WTC11 (cell line): ENCODE measurements around the gene PTPRN2. TPM values are rescaled to one million over a fixed set of nuclear protein-coding genes. Genes with fewer than 3 reads are reported as not detected.

Experiments
- ATAC-seq: fragments of 200-7000 bp; cut with Tn5 transposase; 2 replicates; pipeline ENCODE4 v1.10.0; 2021; ENCODE audit warnings: mild to moderate bottlenecking, moderate library complexity
- CTCF ChIA-PET: fragments of 300-600 bp; sonication (Branson Sonifier 250); formaldehyde crosslinking; loops from one replicate; lab custom pipeline; 2021; ENCODE audit warnings: antibody characterized with exemption; lab: Charles Lee
- POLR2A ChIA-PET: fragments of 350-600 bp; sonication (Branson Sonifier 250); formaldehyde crosslinking; loops from one replicate; lab custom pipeline; 2021; ENCODE audit warnings: antibody characterized with exemption; lab: Charles Lee
- DNase-seq: peaks from one replicate; pipeline ENCODE4 v3.0.0; 2021; ENCODE audit warnings: low spot score
- H3K27ac Mint-ChIP-seq: 2 replicates; pipeline ENCODE4 v1.8.0; 2021; ENCODE audit warnings: mixed read lengths
- H3K27me3 Mint-ChIP-seq: 2 replicates; pipeline ENCODE4 v1.8.0; 2021; ENCODE audit warnings: low read depth, mild to moderate bottlenecking, moderate library complexity, mixed read lengths
- H3K36me3 Mint-ChIP-seq: 2 replicates; pipeline ENCODE4 v1.8.0; 2021; ENCODE audit warnings: mixed read lengths
- H3K4me1 Mint-ChIP-seq: 2 replicates; pipeline ENCODE4 v1.8.0; 2022; ENCODE audit warnings: mixed read lengths
- H3K4me3 Mint-ChIP-seq: 2 replicates; pipeline ENCODE4 v1.8.0; 2021; ENCODE audit warnings: mild to moderate bottlenecking, moderate library complexity, mixed read lengths
- H3K9me3 Mint-ChIP-seq: 2 replicates; pipeline ENCODE4 v1.8.0; 2021; ENCODE audit warnings: mixed read lengths
- CREB1 ChIP-seq: sonication (generic); formaldehyde crosslinking; IDR thresholded peaks from 2 replicates; pipeline ENCODE4 v1.8.0; 2023; ENCODE audit warnings: mild to moderate bottlenecking, missing genetic modification reagents
- JUN ChIP-seq: sonication (generic); formaldehyde crosslinking; IDR thresholded peaks from 2 replicates; pipeline ENCODE4 v1.8.0; 2023; ENCODE audit warnings: mild to moderate bottlenecking, missing genetic modification reagents
- NFATC4 ChIP-seq: fragments of 250-450 bp; sonication (Bioruptor Pico); IDR thresholded peaks from 2 replicates; pipeline ENCODE4 v1.9.0; 2021; ENCODE audit warnings: mild to moderate bottlenecking
- NFE2L1 ChIP-seq: sonication (generic); formaldehyde crosslinking; IDR thresholded peaks from 2 replicates; pipeline ENCODE4 v1.8.1; 2023; ENCODE audit warnings: missing genetic modification reagents
- NR2C2 ChIP-seq: sonication (generic); formaldehyde crosslinking; IDR thresholded peaks from 2 replicates; pipeline ENCODE4 v1.8.0; 2022; ENCODE audit warnings: mild to moderate bottlenecking, missing genetic modification reagents
- NR3C1 ChIP-seq: sonication (generic); formaldehyde crosslinking; conservative IDR thresholded peaks from 2 replicates; pipeline ENCODE4 v1.8.1; 2023; ENCODE audit warnings: low read depth, mild to moderate bottlenecking, missing genetic modification reagents
- RORB ChIP-seq: fragments of 250-450 bp; sonication (Bioruptor Pico); IDR thresholded peaks from 2 replicates; pipeline ENCODE4 v1.9.0; 2021; ENCODE audit warnings: mild to moderate bottlenecking
- SP1 ChIP-seq: sonication (generic); formaldehyde crosslinking; conservative IDR thresholded peaks from 2 replicates; pipeline ENCODE4 v1.8.1; 2022; ENCODE audit warnings: missing genetic modification reagents
- TEAD4 ChIP-seq: sonication (generic); formaldehyde crosslinking; IDR thresholded peaks from 2 replicates; pipeline ENCODE4 v1.8.0; 2022; ENCODE audit warnings: mild to moderate bottlenecking, missing genetic modification reagents
- TP53 ChIP-seq: sonication (generic); formaldehyde crosslinking; IDR thresholded peaks from 2 replicates; pipeline ENCODE4 v1.8.1; 2023; ENCODE audit warnings: mild to moderate bottlenecking, missing genetic modification reagents
- ZBTB21 ChIP-seq: sonication (generic); formaldehyde crosslinking; IDR thresholded peaks from 2 replicates; pipeline ENCODE4 v1.8.1; 2023; ENCODE audit warnings: mild to moderate bottlenecking, missing genetic modification reagents, borderline replicate concordance
- ZNF138 ChIP-seq: sonication (generic); formaldehyde crosslinking; conservative IDR thresholded peaks from 2 replicates; pipeline ENCODE4 v1.8.1; 2022; ENCODE audit warnings: mild to moderate bottlenecking, moderate library complexity, missing genetic modification reagents
- ZNF232 ChIP-seq: sonication (generic); formaldehyde crosslinking; IDR thresholded peaks from 2 replicates; pipeline ENCODE4 v1.8.0; 2022; ENCODE audit warnings: mild to moderate bottlenecking, missing genetic modification reagents
- ZNF416 ChIP-seq: fragments of 250-450 bp; sonication (Bioruptor Pico); IDR thresholded peaks from 2 replicates; pipeline ENCODE4 v1.9.0; 2021; ENCODE audit warnings: mild to moderate bottlenecking, inconsistent platforms
- ZNF423 ChIP-seq: fragments of 250-450 bp; sonication (Bioruptor Pico); IDR thresholded peaks from 2 replicates; pipeline ENCODE4 v2.1.2; 2022; ENCODE audit warnings: mild to moderate bottlenecking, moderate library complexity
- total RNA-seq: library from RNA; stranded (reverse); gene quantifications from 3 replicates; pipeline ENCODE4 v1.2.3, GENCODE V29; 2021
- TF ChIP-seq, protein P1 (sequence below): sonication (generic); formaldehyde crosslinking; IDR thresholded peaks from 2 replicates; pipeline ENCODE4 v1.8.0; 2022; ENCODE audit warnings: missing genetic modification reagents
- TF ChIP-seq, protein P2 (sequence below): sonication (generic); formaldehyde crosslinking; IDR thresholded peaks from 2 replicates; pipeline ENCODE4 v1.8.1; 2022; ENCODE audit warnings: missing genetic modification reagents, borderline replicate concordance
- TF ChIP-seq, protein P3 (sequence below): fragments of 200-600 bp; IDR thresholded peaks from 2 replicates; pipeline ENCODE4 v1.8.0; 2022; ENCODE audit warnings: antibody characterized with exemption
- TF ChIP-seq, protein P4 (sequence below): sonication (generic); formaldehyde crosslinking; IDR thresholded peaks from 2 replicates; pipeline ENCODE4 v1.8.1; 2022; ENCODE audit warnings: mild to moderate bottlenecking, missing genetic modification reagents, moderate library complexity, borderline replicate concordance

Gene PTPRN2
- total RNA-seq, 1 experiment from 2014 or later: 4.7 TPM

DNA sequence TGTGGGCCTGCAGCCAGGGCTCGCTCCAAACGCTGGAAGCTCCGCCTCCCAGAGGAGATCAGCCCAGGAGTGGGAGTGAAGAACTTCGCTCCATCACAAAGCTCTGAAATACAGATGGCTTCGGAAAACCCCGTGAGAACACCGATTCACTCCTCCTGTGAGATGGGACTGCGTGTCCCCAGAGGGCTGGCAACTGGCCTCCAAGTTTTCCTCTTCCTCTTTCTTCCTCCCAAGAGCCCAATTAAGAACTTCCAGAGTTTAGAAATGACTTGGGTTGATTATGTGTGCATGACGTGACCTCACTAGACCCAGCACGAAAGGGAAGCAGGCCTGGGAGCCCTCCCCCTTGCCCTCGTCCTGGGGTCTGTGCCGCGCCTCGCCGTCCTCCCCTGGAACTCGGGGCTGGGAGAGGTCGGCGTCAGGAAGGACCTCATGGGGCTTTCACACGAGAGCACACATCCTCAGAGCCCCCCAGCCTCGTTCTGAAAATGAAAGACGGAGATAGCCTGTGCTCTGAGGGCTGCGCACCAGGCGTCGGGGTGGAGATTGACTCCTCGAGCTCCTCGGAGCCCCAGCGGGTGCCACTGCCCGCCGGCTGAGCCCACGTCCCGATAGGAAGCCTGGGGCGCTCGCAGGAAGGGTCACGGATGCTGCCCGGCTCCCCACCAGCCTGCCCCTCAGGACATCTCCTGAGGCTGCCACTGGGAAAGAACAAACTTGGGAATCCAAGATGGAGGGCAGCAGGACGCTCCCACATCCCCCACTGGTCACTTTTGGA is 37.8 kb downstream of the PTPRN2 start:
- CTCF ChIA-PET: interaction anchor here (1.0 to 1.4 kb wide), 6 partner anchors 13 to 427 kb away, joined by 3 to 6 read pairs (median 4); no protein-coding TSS in a partner anchor
- H3K4me1 Mint-ChIP-seq: peaks cover 20% of the 10 kb centered on the region
- DNase-seq (no peak), ATAC-seq (peak; percentile 88)
- peaks cover 9% of the 10 kb centered on the region for H3K27me3 Mint-ChIP-seq
- POLR2A ChIA-PET: no interaction called here
- no peak overlapping the region for H3K4me3 Mint-ChIP-seq
- TF ChIP-seq JUN (CRISPR knock-in tag): no peak
- TF ChIP-seq, protein P1, sequence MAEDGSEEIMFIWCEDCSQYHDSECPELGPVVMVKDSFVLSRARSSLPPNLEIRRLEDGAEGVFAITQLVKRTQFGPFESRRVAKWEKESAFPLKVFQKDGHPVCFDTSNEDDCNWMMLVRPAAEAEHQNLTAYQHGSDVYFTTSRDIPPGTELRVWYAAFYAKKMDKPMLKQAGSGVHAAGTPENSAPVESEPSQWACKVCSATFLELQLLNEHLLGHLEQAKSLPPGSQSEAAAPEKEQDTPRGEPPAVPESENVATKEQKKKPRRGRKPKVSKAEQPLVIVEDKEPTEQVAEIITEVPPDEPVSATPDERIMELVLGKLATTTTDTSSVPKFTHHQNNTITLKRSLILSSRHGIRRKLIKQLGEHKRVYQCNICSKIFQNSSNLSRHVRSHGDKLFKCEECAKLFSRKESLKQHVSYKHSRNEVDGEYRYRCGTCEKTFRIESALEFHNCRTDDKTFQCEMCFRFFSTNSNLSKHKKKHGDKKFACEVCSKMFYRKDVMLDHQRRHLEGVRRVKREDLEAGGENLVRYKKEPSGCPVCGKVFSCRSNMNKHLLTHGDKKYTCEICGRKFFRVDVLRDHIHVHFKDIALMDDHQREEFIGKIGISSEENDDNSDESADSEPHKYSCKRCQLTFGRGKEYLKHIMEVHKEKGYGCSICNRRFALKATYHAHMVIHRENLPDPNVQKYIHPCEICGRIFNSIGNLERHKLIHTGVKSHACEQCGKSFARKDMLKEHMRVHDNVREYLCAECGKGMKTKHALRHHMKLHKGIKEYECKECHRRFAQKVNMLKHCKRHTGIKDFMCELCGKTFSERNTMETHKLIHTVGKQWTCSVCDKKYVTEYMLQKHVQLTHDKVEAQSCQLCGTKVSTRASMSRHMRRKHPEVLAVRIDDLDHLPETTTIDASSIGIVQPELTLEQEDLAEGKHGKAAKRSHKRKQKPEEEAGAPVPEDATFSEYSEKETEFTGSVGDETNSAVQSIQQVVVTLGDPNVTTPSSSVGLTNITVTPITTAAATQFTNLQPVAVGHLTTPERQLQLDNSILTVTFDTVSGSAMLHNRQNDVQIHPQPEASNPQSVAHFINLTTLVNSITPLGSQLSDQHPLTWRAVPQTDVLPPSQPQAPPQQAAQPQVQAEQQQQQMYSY (CRISPR knock-in tag): peak; percentile 75
- TF ChIP-seq, all 79 proteins: peak for 1
- Mint-ChIP-seq H3K27ac (no peak overlapping the region), H3K9me3 (no peaks in the 10 kb centered on the region), H3K36me3 (no peaks in the 10 kb centered on the region)

DNA sequence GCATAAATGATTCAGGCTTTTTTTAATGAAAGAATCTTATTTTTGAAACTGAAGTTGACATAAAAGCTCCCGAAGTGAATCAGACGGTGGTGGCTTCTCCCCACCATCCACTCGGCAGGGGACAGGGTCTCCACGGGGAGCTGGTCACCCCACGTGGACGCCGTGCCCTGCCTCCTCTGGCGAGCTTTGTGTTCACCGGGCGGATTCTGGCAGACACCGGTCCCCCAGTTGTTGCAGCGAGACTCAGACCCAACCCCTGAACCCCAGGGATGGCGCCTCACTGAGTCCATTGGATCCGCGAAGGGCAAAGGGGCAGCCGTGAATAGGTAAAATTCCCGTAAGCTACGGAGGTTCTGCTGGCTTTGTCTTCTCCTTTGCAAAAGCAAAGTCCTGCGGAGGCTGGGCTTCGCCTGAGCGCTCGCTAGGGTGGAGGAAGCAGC is 38.4 kb downstream of the PTPRN2 start:
- no peaks in the 10 kb centered on the region for H3K9me3 Mint-ChIP-seq
- DNase-seq (peak; percentile 67), ATAC-seq (no peak)
- H3K27ac Mint-ChIP-seq: no peak overlapping the region
- H3K36me3 Mint-ChIP-seq: no peaks in the 10 kb centered on the region
- no peak overlapping the region for H3K4me3 Mint-ChIP-seq
- TF ChIP-seq ZNF232 (CRISPR knock-in tag) (no peak), TP53 (CRISPR knock-in tag) (no peak), ZBTB21 (no peak), ZNF423 (CRISPR knock-in tag) (no peak), TEAD4 (CRISPR knock-in tag) (no peak), ZNF416 (no peak), NFATC4 (CRISPR knock-in tag) (no peak), NFE2L1 (no peak), CREB1 (CRISPR knock-in tag) (no peak), RORB (CRISPR knock-in tag) (no peak), SP1 (no peak), NR2C2 (CRISPR knock-in tag) (no peak), ZNF138 (CRISPR knock-in tag) (no peak), JUN (CRISPR knock-in tag) (no peak), NR3C1 (no peak)
- TF ChIP-seq, protein P2, sequence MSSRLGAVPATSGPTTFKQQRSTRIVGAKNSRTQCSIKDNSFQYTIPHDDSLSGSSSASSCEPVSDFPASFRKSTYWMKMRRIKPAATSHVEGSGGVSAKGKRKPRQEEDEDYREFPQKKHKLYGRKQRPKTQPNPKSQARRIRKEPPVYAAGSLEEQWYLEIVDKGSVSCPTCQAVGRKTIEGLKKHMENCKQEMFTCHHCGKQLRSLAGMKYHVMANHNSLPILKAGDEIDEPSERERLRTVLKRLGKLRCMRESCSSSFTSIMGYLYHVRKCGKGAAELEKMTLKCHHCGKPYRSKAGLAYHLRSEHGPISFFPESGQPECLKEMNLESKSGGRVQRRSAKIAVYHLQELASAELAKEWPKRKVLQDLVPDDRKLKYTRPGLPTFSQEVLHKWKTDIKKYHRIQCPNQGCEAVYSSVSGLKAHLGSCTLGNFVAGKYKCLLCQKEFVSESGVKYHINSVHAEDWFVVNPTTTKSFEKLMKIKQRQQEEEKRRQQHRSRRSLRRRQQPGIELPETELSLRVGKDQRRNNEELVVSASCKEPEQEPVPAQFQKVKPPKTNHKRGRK (CRISPR knock-in tag): no peak
- TF ChIP-seq, protein P3, sequence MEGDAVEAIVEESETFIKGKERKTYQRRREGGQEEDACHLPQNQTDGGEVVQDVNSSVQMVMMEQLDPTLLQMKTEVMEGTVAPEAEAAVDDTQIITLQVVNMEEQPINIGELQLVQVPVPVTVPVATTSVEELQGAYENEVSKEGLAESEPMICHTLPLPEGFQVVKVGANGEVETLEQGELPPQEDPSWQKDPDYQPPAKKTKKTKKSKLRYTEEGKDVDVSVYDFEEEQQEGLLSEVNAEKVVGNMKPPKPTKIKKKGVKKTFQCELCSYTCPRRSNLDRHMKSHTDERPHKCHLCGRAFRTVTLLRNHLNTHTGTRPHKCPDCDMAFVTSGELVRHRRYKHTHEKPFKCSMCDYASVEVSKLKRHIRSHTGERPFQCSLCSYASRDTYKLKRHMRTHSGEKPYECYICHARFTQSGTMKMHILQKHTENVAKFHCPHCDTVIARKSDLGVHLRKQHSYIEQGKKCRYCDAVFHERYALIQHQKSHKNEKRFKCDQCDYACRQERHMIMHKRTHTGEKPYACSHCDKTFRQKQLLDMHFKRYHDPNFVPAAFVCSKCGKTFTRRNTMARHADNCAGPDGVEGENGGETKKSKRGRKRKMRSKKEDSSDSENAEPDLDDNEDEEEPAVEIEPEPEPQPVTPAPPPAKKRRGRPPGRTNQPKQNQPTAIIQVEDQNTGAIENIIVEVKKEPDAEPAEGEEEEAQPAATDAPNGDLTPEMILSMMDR: no peak
- TF ChIP-seq, protein P1 (CRISPR knock-in tag): no peak
- TF ChIP-seq, protein P4, sequence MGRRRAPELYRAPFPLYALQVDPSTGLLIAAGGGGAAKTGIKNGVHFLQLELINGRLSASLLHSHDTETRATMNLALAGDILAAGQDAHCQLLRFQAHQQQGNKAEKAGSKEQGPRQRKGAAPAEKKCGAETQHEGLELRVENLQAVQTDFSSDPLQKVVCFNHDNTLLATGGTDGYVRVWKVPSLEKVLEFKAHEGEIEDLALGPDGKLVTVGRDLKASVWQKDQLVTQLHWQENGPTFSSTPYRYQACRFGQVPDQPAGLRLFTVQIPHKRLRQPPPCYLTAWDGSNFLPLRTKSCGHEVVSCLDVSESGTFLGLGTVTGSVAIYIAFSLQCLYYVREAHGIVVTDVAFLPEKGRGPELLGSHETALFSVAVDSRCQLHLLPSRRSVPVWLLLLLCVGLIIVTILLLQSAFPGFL (CRISPR knock-in tag): no peak
- H3K4me1 Mint-ChIP-seq: peaks cover 20% of the 10 kb centered on the region
- CTCF ChIA-PET: interaction anchor here (1.0 to 1.4 kb wide), 6 partner anchors 13 to 428 kb away, joined by 3 to 6 read pairs (median 4); no protein-coding TSS in a partner anchor
- POLR2A ChIA-PET: no interaction called here
- H3K27me3 Mint-ChIP-seq: peaks cover 9% of the 10 kb centered on the region
